GM12892 (cell line): ENCODE results near the gene GABRD.

Experiments
- POLR2A ChIP-seq: IDR thresholded peaks from 2 replicates; pipeline ENCODE4 v1.6.1; 2011; ENCODE audit warnings: low read depth, low read length, control low read depth
- POLR2AphosphoS5 ChIP-seq: IDR thresholded peaks from 2 replicates; pipeline ENCODE4 v1.6.1; 2011; ENCODE audit warnings: low read depth, low read length, control low read depth
- TAF1 ChIP-seq: IDR thresholded peaks from 2 replicates; pipeline ENCODE4 v1.6.1; 2011; ENCODE audit warnings: low read depth, mild to moderate bottlenecking, control low read depth, low read length, borderline replicate concordance

DNA sequence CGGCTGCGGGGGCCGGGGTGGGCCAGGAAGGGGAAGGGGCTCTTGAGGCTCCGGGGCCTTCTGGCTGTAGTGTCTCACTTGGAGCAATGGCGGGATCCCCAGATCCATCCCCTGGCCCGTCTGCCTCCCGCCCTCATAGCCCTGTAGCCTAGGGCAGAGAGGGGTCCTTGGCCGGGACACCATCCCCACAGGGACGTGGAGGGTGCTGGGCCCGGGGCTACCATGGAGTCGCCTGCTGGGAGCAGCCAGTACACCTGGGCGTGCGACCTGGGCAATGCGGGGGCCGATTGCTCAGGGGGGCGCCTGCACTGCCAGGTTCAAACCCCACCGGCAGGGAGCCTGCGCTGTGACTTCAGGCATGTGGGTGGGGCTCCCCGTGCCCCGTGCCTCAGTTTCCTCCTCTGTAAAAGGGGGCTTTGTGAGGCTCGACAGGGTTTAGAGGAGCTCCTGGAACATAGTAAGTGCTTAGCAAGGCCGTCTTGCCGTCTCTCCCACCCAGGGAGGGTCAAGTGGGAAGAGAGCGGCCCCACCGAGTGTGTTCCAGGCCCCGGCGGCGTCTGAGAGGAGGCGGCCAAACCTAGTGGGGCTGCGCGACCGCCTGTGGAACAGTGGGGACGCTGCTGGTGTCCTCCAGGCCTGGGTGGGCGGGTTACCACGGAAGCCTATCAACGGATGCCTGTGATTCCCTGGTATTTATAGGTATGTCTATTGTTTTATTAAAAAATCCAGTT is 51.8 kb downstream of the GABRD start:
- no peak for TF ChIP-seq POLR2A
- TF ChIP-seq TAF1 = no peak
- TF ChIP-seq POLR2AphosphoS5 = no peak
